Endothelial cell (in vitro differentiated cells): Measurements from ENCODE around the gene DSCAML1. TPM values are rescaled to one million over a fixed set of nuclear protein-coding genes. Genes with fewer than 3 reads are reported as not detected.

ENCODE experiments used
- DNase-seq: peaks from one replicate; pipeline ENCODE4 v3.0.0; 2021; ENCODE audit warnings: low spot score
- H3K27ac Mint-ChIP-seq: one replicate; pipeline ENCODE4 v1.8.0; 2021; ENCODE audit warnings: mixed read lengths, inconsistent platforms; ENCODE audit not compliant: unreplicated experiment
- H3K27me3 Mint-ChIP-seq: one replicate; pipeline ENCODE4 v1.8.0; 2021; ENCODE audit warnings: mild to moderate bottlenecking, moderate library complexity, mixed read lengths, inconsistent platforms; ENCODE audit not compliant: unreplicated experiment
- H3K36me3 Mint-ChIP-seq: one replicate; pipeline ENCODE4 v1.8.0; 2021; ENCODE audit warnings: mild to moderate bottlenecking, low read depth, mixed read lengths, inconsistent platforms; ENCODE audit not compliant: unreplicated experiment
- H3K4me1 Mint-ChIP-seq: one replicate; pipeline ENCODE4 v1.8.0; 2021; ENCODE audit warnings: mild to moderate bottlenecking, mixed read lengths, inconsistent platforms; ENCODE audit not compliant: unreplicated experiment
- H3K4me3 Mint-ChIP-seq: one replicate; pipeline ENCODE4 v1.8.0; 2021; ENCODE audit warnings: mild to moderate bottlenecking, mixed read lengths, inconsistent platforms; ENCODE audit not compliant: unreplicated experiment
- H3K9me3 Mint-ChIP-seq: one replicate; pipeline ENCODE4 v1.8.0; 2021; ENCODE audit warnings: mixed read lengths, inconsistent platforms; ENCODE audit not compliant: unreplicated experiment
- total RNA-seq: library from RNA; stranded (reverse); fragmentation: NEBNext Ultra II Directional; extraction: Animal tissue kit (Norgen Biotek cat#: 25700); gene quantifications from one replicate; pipeline ENCODE4 v1.2.1, GENCODE V29; 2021; ENCODE audit not compliant: unreplicated experiment
- TF ChIP-seq, protein P1 (sequence below): fragments of 200-600 bp; sonication (generic); IDR thresholded peaks from one replicate; pipeline ENCODE4 v1.5.0; 2021; ENCODE audit warnings: antibody characterized with exemption; ENCODE audit not compliant: unreplicated experiment

DSCAML1 gene
- total RNA-seq, 1 donor from 2014 or later, result 3.8 TPM

DNA sequence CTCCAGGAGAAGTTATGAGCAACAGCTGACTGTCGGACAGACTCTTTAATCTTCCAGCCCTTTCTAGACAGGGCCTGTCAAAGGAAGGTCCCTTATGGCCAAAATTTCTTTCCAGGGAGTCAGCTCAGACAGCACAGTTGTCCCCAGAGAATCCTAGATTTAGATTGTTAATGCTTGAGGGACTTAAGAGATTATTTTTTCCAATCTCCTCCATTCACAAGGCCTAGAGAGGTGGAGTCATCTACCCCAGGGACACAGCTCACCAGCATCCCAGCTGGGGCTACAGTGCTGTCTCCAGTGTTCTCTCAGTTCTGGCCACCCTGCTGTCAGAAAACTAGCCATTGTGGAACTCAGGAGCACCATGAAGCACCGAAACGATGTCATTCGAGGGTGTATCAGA, 7.8 kb downstream of the DSCAML1 start:
- Mint-ChIP-seq H3K36me3 (no peaks in the 10 kb centered on the region), H3K4me3 (no peak overlapping the region), H3K9me3 (no peaks in the 10 kb centered on the region), H3K27me3 (peaks cover 14% of the 10 kb centered on the region), H3K27ac (no peak overlapping the region), H3K4me1 (no peaks in the 10 kb centered on the region)
- TF ChIP-seq, protein P1, sequence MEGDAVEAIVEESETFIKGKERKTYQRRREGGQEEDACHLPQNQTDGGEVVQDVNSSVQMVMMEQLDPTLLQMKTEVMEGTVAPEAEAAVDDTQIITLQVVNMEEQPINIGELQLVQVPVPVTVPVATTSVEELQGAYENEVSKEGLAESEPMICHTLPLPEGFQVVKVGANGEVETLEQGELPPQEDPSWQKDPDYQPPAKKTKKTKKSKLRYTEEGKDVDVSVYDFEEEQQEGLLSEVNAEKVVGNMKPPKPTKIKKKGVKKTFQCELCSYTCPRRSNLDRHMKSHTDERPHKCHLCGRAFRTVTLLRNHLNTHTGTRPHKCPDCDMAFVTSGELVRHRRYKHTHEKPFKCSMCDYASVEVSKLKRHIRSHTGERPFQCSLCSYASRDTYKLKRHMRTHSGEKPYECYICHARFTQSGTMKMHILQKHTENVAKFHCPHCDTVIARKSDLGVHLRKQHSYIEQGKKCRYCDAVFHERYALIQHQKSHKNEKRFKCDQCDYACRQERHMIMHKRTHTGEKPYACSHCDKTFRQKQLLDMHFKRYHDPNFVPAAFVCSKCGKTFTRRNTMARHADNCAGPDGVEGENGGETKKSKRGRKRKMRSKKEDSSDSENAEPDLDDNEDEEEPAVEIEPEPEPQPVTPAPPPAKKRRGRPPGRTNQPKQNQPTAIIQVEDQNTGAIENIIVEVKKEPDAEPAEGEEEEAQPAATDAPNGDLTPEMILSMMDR, result no peak
- no peak for DNase-seq

DNA sequence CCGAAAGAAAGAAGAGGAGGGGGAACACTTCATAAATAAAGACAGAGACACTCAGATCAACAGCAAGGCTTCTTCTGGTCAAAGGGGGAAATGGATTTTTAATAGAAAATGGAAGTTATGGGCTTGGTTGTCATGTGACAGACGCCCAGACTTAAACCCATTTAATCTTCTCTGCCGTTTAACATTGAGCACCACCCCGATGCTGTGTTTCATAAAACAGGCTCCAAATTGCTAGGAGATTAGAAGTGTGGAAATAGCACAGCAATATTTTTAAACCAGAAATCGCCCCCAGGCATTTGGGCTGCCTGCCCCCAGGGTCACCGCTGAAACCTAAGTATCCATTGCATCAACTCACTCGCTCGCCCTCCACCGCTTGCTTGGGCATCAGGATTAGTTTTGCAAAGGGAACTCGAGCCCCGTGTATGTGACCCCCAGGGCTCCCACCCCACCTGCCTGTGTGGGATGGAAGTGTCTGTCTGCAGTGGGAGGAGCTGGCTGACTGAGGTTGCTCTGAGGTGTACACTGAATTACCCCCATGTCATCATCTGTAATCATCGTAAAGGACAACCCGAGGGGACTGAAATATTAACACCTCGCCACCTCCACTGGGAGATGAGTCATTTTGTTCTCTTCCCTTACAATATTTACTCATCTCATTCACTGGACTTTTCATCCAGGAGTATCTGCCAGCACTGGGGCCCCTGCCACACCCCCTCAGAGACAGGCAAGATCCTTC, 10.7 kb downstream of the DSCAML1 start:
- TF ChIP-seq, protein P1, result no peak
- no peaks in the 10 kb centered on the region for H3K9me3 Mint-ChIP-seq
- peaks cover 7% of the 10 kb centered on the region for H3K27me3 Mint-ChIP-seq
- H3K4me3 Mint-ChIP-seq, result no peak overlapping the region
- no peaks in the 10 kb centered on the region for H3K4me1 Mint-ChIP-seq
- H3K36me3 Mint-ChIP-seq, result no peaks in the 10 kb centered on the region
- no peak overlapping the region for H3K27ac Mint-ChIP-seq
- DNase-seq, result no peak

DNA sequence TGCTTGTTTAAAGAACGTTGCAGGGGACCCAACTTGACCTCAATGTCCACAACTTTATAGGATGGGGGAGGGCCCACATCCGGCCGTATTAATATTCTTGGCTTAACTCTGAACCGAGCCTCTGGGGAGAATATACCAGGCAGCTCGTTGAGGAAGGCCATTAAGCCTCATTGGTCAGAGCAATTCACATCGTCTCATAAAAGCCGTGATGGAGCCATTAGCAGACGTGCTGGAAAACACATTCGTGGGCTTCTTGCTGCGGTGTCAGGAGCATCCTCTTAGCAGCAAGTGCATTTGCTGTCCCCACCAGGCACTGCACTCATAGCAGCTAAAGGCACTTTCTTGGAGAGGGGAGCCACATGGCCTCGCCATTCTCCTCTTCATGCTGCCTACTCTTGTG, 14.9 kb downstream of the DSCAML1 start:
- Mint-ChIP-seq H3K4me3 (no peak overlapping the region), H3K9me3 (no peaks in the 10 kb centered on the region), H3K27ac (no peak overlapping the region), H3K27me3 (peaks cover 6% of the 10 kb centered on the region), H3K36me3 (no peaks in the 10 kb centered on the region), H3K4me1 (no peaks in the 10 kb centered on the region)
- TF ChIP-seq, protein P1, result no peak
- no peak for DNase-seq

DNA sequence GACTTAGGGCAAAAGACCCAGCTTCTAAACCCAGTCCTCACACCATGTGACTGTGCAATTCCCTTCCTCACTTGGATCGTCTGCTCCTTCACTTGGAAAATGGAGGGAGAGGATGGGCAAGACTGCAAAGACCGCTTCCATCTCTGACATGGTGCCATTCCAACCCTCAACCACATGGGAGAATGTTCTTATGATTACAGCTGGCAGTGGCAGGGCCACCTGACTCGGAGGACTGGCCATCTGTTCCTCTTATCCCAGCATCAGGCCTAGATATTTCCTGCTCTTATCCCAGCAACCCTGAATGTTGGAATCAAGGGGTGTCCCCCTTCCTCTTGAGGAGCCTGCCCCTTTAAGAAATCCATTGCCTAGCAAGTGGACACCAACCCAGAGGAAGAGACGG, 15.4 kb downstream of the DSCAML1 start:
- no peak for DNase-seq
- TF ChIP-seq, protein P1, result no peak
- Mint-ChIP-seq H3K27ac (no peak overlapping the region), H3K4me3 (no peak overlapping the region), H3K36me3 (no peaks in the 10 kb centered on the region), H3K27me3 (peaks cover 6% of the 10 kb centered on the region), H3K9me3 (no peaks in the 10 kb centered on the region), H3K4me1 (no peaks in the 10 kb centered on the region)

DNA sequence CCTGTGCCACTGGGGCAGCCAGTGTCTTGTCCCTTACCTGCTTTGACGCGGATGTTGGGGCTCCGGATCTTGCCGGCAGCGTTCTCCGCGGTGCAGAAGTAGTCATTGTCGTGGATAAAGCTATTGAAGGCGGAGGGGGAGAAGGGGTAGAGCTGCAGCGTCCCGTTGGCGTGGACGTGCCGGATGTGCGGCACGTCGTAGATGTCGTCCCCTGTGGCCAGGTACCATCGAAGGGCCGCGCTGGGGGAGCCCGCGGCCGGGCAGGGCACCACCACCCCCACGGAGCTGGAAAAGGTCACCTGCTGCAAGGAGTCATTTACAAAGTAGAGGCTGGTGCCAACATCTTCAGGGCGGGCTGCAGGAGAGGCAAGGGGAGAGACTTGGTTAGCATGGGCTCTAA, 16.6 kb downstream of the DSCAML1 start:
- no peaks in the 10 kb centered on the region for H3K4me1 Mint-ChIP-seq

More for the DNA sequence above, 16.6 kb downstream of the DSCAML1 start:
- Mint-ChIP-seq H3K27me3 (peaks cover 7% of the 10 kb centered on the region), H3K27ac (no peak overlapping the region), H3K4me3 (no peak overlapping the region), H3K9me3 (no peaks in the 10 kb centered on the region), H3K36me3 (no peaks in the 10 kb centered on the region)
- DNase-seq, result no peak
- TF ChIP-seq, protein P1, result no peak
